ENCODE results near the gene CPSF7.

Gene CPSF7

DNA sequence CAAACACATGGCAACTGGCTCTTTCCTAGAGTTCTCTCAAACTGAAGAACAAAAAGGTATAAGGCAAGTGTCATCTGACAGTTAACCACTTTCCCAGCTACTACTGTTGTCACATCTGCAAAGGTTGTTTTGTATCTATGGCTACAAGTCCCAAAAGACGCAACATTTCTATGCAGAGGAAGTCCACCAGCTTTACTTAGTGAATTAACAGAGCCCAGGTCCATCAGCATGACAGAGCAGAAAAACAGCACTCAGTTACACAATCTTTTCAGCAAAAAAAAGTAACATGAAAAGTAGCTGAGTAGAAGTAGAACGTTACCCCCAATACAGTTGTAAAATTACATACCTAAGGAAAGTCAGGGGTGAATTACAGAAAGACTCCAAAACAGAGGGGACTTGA is 12.1 kb downstream of the CPSF7 start:
- Histone ChIP-seq H3K23ac (ENCODE audit: low read length) (no peak overlapping the region), H3K9me3 (ENCODE audit: insufficient read depth, low read depth, low read length) (no peaks in the 10 kb centered on the region), H2BK120ac (ENCODE audit: insufficient read depth, low read length, poor library complexity) (no peak overlapping the region), H3K4me2 (ENCODE audit: low read length) (no peak overlapping the region), H3K4me1 (ENCODE audit: control insufficient read depth in 1 of 2, insufficient read depth in 2 of 2, low read length in 2 of 2) (no peaks in the 10 kb centered on the region), H3K4me3 (ENCODE audit: low read depth, low read length) (no peak overlapping the region), H2AK5ac (ENCODE audit: low read length) (no peak overlapping the region), H2BK12ac (ENCODE audit: low read length) (no peak overlapping the region), H3K27ac (ENCODE audit: low read depth, low read length) (no peak overlapping the region), H3K36me3 (ENCODE audit: control insufficient read depth in 1 of 2, insufficient read depth in 2 of 2, low read length in 2 of 2) (peaks cover 44 to 76% of the 10 kb centered on the region in 2 experiments), H3K27me3 (ENCODE audit: insufficient read depth, low read length) (no peaks in the 10 kb centered on the region), H3K14ac (ENCODE audit: low read length) (no peak overlapping the region), H3K18ac (ENCODE audit: low read length) (no peak overlapping the region), H3K79me1 (ENCODE audit: low read length) (no peaks in the 10 kb centered on the region), H3K9ac (ENCODE audit: low read length) (no peak overlapping the region), H3K79me2 (ENCODE audit: control insufficient read depth, insufficient read depth, low read length, poor library complexity) (no peaks in the 10 kb centered on the region), H4K91ac (ENCODE audit: low read depth, low read length) (no peak overlapping the region), H3K4ac (ENCODE audit: low read depth, low read length) (no peak overlapping the region), H4K8ac (ENCODE audit: low read depth, low read length) (no peak overlapping the region), H2AFZ (ENCODE audit: insufficient read depth, low read length, poor library complexity) (no peak overlapping the region), H4K12ac (ENCODE audit: low read depth, low read length) (no peak overlapping the region), H2BK5ac (ENCODE audit: low read depth, low read length, poor library complexity) (no peak overlapping the region)
- WGBS (ENCODE audit: extremely low coverage, insufficient coverage, insufficient read length), result no CpG with 5 or more reads among the region's 2 CpGs
- DNase-seq, result peak in 1 of 2 donors; percentile 5

DNA sequence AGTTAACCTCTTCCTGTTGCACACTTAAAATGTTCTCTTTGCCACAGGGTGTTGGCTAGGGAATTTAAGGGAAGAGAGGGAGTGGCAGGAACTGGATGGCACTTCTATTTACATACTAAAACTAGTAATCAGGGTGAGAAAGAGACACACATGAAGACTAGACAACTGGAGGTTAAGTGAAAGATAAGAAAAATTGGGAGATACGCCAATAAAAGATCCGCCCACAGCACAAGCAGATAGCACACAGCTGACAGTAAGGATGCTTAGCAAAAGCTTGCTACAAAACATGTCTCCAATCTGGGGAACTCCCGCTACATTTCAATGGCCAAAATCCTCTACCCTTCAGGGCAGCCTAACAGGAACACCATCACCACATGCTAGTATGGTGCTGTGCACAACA is 12.8 kb downstream of the CPSF7 start:
- Histone ChIP-seq H3K79me2 (ENCODE audit: control insufficient read depth, insufficient read depth, low read length, poor library complexity) (no peaks in the 10 kb centered on the region), H2AFZ (ENCODE audit: insufficient read depth, low read length, poor library complexity) (no peak overlapping the region), H2BK12ac (ENCODE audit: low read length) (no peak overlapping the region), H3K9me3 (ENCODE audit: insufficient read depth, low read depth, low read length) (no peaks in the 10 kb centered on the region), H4K8ac (ENCODE audit: low read depth, low read length) (no peak overlapping the region), H3K4me3 (ENCODE audit: low read depth, low read length) (no peak overlapping the region), H3K4ac (ENCODE audit: low read depth, low read length) (no peak overlapping the region), H2AK5ac (ENCODE audit: low read length) (no peak overlapping the region), H3K36me3 (ENCODE audit: control insufficient read depth in 1 of 2, insufficient read depth in 2 of 2, low read length in 2 of 2) (peaks cover 43 to 73% of the 10 kb centered on the region in 2 experiments), H3K4me2 (ENCODE audit: low read length) (no peak overlapping the region), H3K79me1 (ENCODE audit: low read length) (no peaks in the 10 kb centered on the region), H2BK120ac (ENCODE audit: insufficient read depth, low read length, poor library complexity) (no peak overlapping the region), H3K9ac (ENCODE audit: low read length) (no peak overlapping the region), H4K91ac (ENCODE audit: low read depth, low read length) (no peak overlapping the region), H3K18ac (ENCODE audit: low read length) (no peak overlapping the region), H3K27ac (ENCODE audit: low read depth, low read length) (no peak overlapping the region), H3K23ac (ENCODE audit: low read length) (no peak overlapping the region), H2BK5ac (ENCODE audit: low read depth, low read length, poor library complexity) (no peak overlapping the region), H4K12ac (ENCODE audit: low read depth, low read length) (no peak overlapping the region), H3K14ac (ENCODE audit: low read length) (no peak overlapping the region), H3K27me3 (ENCODE audit: insufficient read depth, low read length) (no peaks in the 10 kb centered on the region), H3K4me1 (ENCODE audit: control insufficient read depth in 1 of 2, insufficient read depth in 2 of 2, low read length in 2 of 2) (no peaks in the 10 kb centered on the region)
- no CpG with 5 or more reads among the region's 3 CpGs for WGBS (ENCODE audit: extremely low coverage, insufficient coverage, insufficient read length)
- no peak for DNase-seq

DNA sequence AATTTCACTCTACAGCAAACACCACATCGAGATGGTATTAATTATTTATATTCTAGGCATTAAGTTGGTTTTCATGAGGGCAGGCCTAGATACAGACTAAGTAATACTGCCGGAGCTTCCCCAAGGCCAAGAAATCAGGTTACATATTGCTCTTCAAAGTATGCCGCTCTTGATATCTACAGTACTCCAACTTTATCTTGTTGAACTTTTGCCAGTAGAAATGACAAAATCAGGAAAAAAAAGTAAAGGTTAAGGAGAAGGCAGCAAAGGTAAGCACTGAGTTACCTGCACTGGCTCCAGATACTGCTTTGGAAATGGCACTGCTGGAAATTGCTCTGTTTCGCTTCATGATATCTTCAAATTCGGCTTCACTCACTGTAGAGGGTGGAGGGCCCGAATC is 14.4 kb downstream of the CPSF7 start:
- Histone ChIP-seq H4K91ac (ENCODE audit: low read depth, low read length) (no peak overlapping the region), H3K14ac (ENCODE audit: low read length) (no peak overlapping the region), H3K79me2 (ENCODE audit: control insufficient read depth, insufficient read depth, low read length, poor library complexity) (no peaks in the 10 kb centered on the region), H3K27ac (ENCODE audit: low read depth, low read length) (no peak overlapping the region), H2AFZ (ENCODE audit: insufficient read depth, low read length, poor library complexity) (no peak overlapping the region), H3K18ac (ENCODE audit: low read length) (no peak overlapping the region), H3K4ac (ENCODE audit: low read depth, low read length) (no peak overlapping the region), H3K23ac (ENCODE audit: low read length) (no peak overlapping the region), H3K36me3 (ENCODE audit: control insufficient read depth in 1 of 2, insufficient read depth in 2 of 2, low read length in 2 of 2) (peaks cover 44 to 76% of the 10 kb centered on the region in 2 experiments), H3K4me1 (ENCODE audit: control insufficient read depth in 1 of 2, insufficient read depth in 2 of 2, low read length in 2 of 2) (no peaks in the 10 kb centered on the region), H3K9me3 (ENCODE audit: insufficient read depth, low read depth, low read length) (no peaks in the 10 kb centered on the region), H2BK120ac (ENCODE audit: insufficient read depth, low read length, poor library complexity) (no peak overlapping the region), H4K12ac (ENCODE audit: low read depth, low read length) (no peak overlapping the region), H3K79me1 (ENCODE audit: low read length) (no peaks in the 10 kb centered on the region), H3K4me2 (ENCODE audit: low read length) (no peak overlapping the region), H4K8ac (ENCODE audit: low read depth, low read length) (no peak overlapping the region), H3K27me3 (ENCODE audit: insufficient read depth, low read length) (no peaks in the 10 kb centered on the region), H3K4me3 (ENCODE audit: low read depth, low read length) (no peak overlapping the region), H2BK12ac (ENCODE audit: low read length) (no peak overlapping the region), H3K9ac (ENCODE audit: low read length) (no peak overlapping the region), H2BK5ac (ENCODE audit: low read depth, low read length, poor library complexity) (no peak overlapping the region), H2AK5ac (ENCODE audit: low read length) (no peak overlapping the region)
- no peak for DNase-seq
- no CpG with 5 or more reads among the region's 6 CpGs for WGBS (ENCODE audit: extremely low coverage, insufficient coverage, insufficient read length)

DNA sequence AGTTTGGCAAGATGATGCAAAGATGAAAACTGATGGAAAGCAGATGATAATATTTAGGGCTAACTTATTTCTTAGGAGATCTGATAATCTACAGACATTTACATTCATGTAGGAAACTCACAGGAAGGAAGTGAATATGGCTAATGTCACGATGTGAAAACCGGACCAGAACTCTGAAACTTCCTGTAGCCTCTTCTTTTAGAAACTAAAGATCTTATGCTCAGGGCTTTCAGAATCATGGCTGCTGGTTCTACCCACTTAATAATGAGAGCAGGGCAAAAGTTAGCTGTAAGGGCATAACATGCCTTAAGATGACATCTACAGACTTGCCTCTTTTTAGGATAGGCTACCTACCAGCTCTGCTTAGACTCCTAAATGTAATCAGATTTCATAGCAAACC is 15.2 kb downstream of the CPSF7 start:
- H4K91ac ChIP-seq (ENCODE audit: low read depth, low read length), result no peak overlapping the region
- H3K23ac ChIP-seq (ENCODE audit: low read length), result no peak overlapping the region
- no peak overlapping the region for H2BK5ac ChIP-seq (ENCODE audit: low read depth, low read length, poor library complexity)
- DNase-seq, result no peak
- no peak overlapping the region for H3K14ac ChIP-seq (ENCODE audit: low read length)
- H4K12ac ChIP-seq (ENCODE audit: low read depth, low read length), result no peak overlapping the region
- peaks cover 46 to 77% of the 10 kb centered on the region in 2 experiments for H3K36me3 ChIP-seq (ENCODE audit: control insufficient read depth in 1 of 2, insufficient read depth in 2 of 2, low read length in 2 of 2)
- H3K27ac ChIP-seq (ENCODE audit: low read depth, low read length), result no peak overlapping the region
- no peaks in the 10 kb centered on the region for H3K79me2 ChIP-seq (ENCODE audit: control insufficient read depth, insufficient read depth, low read length, poor library complexity)
- no peak overlapping the region for H3K4me2 ChIP-seq (ENCODE audit: low read length)
- no peaks in the 10 kb centered on the region for H3K27me3 ChIP-seq (ENCODE audit: insufficient read depth, low read length)
- H4K8ac ChIP-seq (ENCODE audit: low read depth, low read length), result no peak overlapping the region
- no peaks in the 10 kb centered on the region for H3K4me1 ChIP-seq (ENCODE audit: control insufficient read depth in 1 of 2, insufficient read depth in 2 of 2, low read length in 2 of 2)
- H3K4me3 ChIP-seq (ENCODE audit: low read depth, low read length), result no peak overlapping the region
- no peak overlapping the region for H2BK120ac ChIP-seq (ENCODE audit: insufficient read depth, low read length, poor library complexity)
- H3K18ac ChIP-seq (ENCODE audit: low read length), result no peak overlapping the region
- no CpG with 5 or more reads among the region's 2 CpGs for WGBS (ENCODE audit: extremely low coverage, insufficient coverage, insufficient read length)
- no peak overlapping the region for H2AK5ac ChIP-seq (ENCODE audit: low read length)
- H3K9ac ChIP-seq (ENCODE audit: low read length), result no peak overlapping the region
- H2AFZ ChIP-seq (ENCODE audit: insufficient read depth, low read length, poor library complexity), result no peak overlapping the region
- H3K79me1 ChIP-seq (ENCODE audit: low read length), result no peaks in the 10 kb centered on the region
- H3K4ac ChIP-seq (ENCODE audit: low read depth, low read length), result no peak overlapping the region
- no peak overlapping the region for H2BK12ac ChIP-seq (ENCODE audit: low read length)
- no peaks in the 10 kb centered on the region for H3K9me3 ChIP-seq (ENCODE audit: insufficient read depth, low read depth, low read length)

Measured in trophoblast cell (in vitro differentiated cells and primary cell).